BE2C (cell line): ENCODE measurements around the gene KDM3A.

Experiments used
- DNase-seq: peaks from one replicate; pipeline ENCODE4 v3.0.0-alpha.2; 2020
- H3K27me3 ChIP-seq: fragments of 250-450 bp; sonication (Bioruptor Pico); 2 replicates; pipeline ENCODE4 v1.5.1; 2020; ENCODE audit warnings: mild to moderate bottlenecking
- H3K36me3 ChIP-seq: fragments of 250-450 bp; sonication (Bioruptor Pico); 2 replicates; pipeline ENCODE4 v1.5.1; 2020; ENCODE audit warnings: mild to moderate bottlenecking
- H3K4me1 ChIP-seq: fragments of 250-450 bp; sonication (Bioruptor Pico); 2 replicates; pipeline ENCODE4 v1.5.1; 2020
- H3K4me3 ChIP-seq: 2 replicates; pipeline ENCODE4 v1.5.1; 2011; ENCODE audit warnings: low read depth, low read length
- H3K9me3 ChIP-seq: fragments of 250-450 bp; sonication (Bioruptor Pico); 2 replicates; pipeline ENCODE4 v1.5.1; 2020
- CTCF ChIP-seq: IDR thresholded peaks from 2 replicates; pipeline ENCODE4 v1.5.1; 2012; ENCODE audit warnings: mild to moderate bottlenecking, low read depth, low read length

The KDM3A gene

GRCh38 chr2:86413296-86414094 is 27.7 kb upstream of the KDM3A start:
- no peak for TF ChIP-seq CTCF
- no peaks in the 10 kb centered on the region for H3K9me3 ChIP-seq
- no peak overlapping the region for H3K4me3 ChIP-seq
- H3K27me3 ChIP-seq: no peaks in the 10 kb centered on the region
- no peaks in the 10 kb centered on the region for H3K36me3 ChIP-seq
- H3K4me1 ChIP-seq: no peaks in the 10 kb centered on the region
- DNase-seq: no peak

- Histone ChIP-seq H3K4me3 (no peak overlapping the region), H3K9me3 (no peaks in the 10 kb centered on the region), H3K27me3 (no peaks in the 10 kb centered on the region), H3K36me3 (no peaks in the 10 kb centered on the region), H3K4me1 (no peaks in the 10 kb centered on the region)
- TF ChIP-seq CTCF: no peak
- DNase-seq: peak; percentile 6
Observed at GRCh38 chr2:86414996-86415395, 26.2 kb upstream of the KDM3A start.

GRCh38 chr2:86416146-86416545 is 25.0 kb upstream of the KDM3A start:
- Histone ChIP-seq H3K9me3 (no peaks in the 10 kb centered on the region), H3K36me3 (no peaks in the 10 kb centered on the region), H3K4me3 (no peak overlapping the region), H3K27me3 (no peaks in the 10 kb centered on the region), H3K4me1 (no peaks in the 10 kb centered on the region)
- no peak for DNase-seq
- TF ChIP-seq CTCF: no peak

- Histone ChIP-seq H3K27me3 (no peaks in the 10 kb centered on the region), H3K4me1 (no peaks in the 10 kb centered on the region), H3K4me3 (no peak overlapping the region), H3K36me3 (no peaks in the 10 kb centered on the region), H3K9me3 (no peaks in the 10 kb centered on the region)
- DNase-seq: no peak
- TF ChIP-seq CTCF: no peak
Observed at GRCh38 chr2:86417961-86418360, 23.2 kb upstream of the KDM3A start.

- no peaks in the 10 kb centered on the region for H3K27me3 ChIP-seq
- H3K4me3 ChIP-seq: no peak overlapping the region
- no peaks in the 10 kb centered on the region for H3K36me3 ChIP-seq
- no peaks in the 10 kb centered on the region for H3K4me1 ChIP-seq
- TF ChIP-seq CTCF: no peak
- no peak for DNase-seq
- no peaks in the 10 kb centered on the region for H3K9me3 ChIP-seq
Observed at GRCh38 chr2:86420913-86421312, 20.3 kb upstream of the KDM3A start.

- no peak for TF ChIP-seq CTCF
- no peaks in the 10 kb centered on the region for H3K27me3 ChIP-seq
Observed at GRCh38 chr2:86426271-86426670, 14.9 kb upstream of the KDM3A start.

More at GRCh38 chr2:86426271-86426670, 14.9 kb upstream of the KDM3A start:
- no peaks in the 10 kb centered on the region for H3K9me3 ChIP-seq
- no peaks in the 10 kb centered on the region for H3K36me3 ChIP-seq
- DNase-seq: no peak
- H3K4me3 ChIP-seq: no peak overlapping the region
- no peaks in the 10 kb centered on the region for H3K4me1 ChIP-seq
